CD4-positive, CD25-positive, alpha-beta regulatory T cell (primary cell): ENCODE data around the gene CYP4F2. TPM values are rescaled to one million over a fixed set of nuclear protein-coding genes. Genes with fewer than 3 reads are reported as not detected.
"Not testable (repeated sequence)": the region's sequence is repeated elsewhere in the genome, so short reads cannot be mapped to it uniquely, and the experiment has no call there.

Source experiments
- ATAC-seq, 2 donors: fragments of 150-1000 bp; cut with Tn5 transposase; one replicate each; pipeline ENCODE4 v1.10.0; 2021; ENCODE audit warnings: low read depth in 2 of 2, moderate number of reproducible peaks in 2 of 2, moderate library complexity in 1 of 2
- DNase-seq, 3 donors: peaks; one replicate each; pipeline versions ENCODE4 v3.0.0 to v3.0.0-alpha.2; 2012 to 2022; ENCODE audit warnings: mixed read lengths in 1 of 3
- H3K27ac ChIP-seq: one replicate; pipeline ENCODE4 v1.7.0; 2013; ENCODE audit warnings: mild to moderate bottlenecking, low read length; ENCODE audit not compliant: insufficient read depth, poor library complexity, severe bottlenecking
- H3K27me3 ChIP-seq: one replicate; pipeline ENCODE4 v1.7.0; 2013; ENCODE audit warnings: low read length; ENCODE audit not compliant: control insufficient read depth, insufficient read depth
- H3K36me3 ChIP-seq: one replicate; pipeline ENCODE4 v1.7.0; 2013; ENCODE audit warnings: mild to moderate bottlenecking, low read length, moderate library complexity; ENCODE audit not compliant: control insufficient read depth, insufficient read depth
- H3K4me1 ChIP-seq: 2 replicates; pipeline ENCODE4 v1.7.0; 2013; ENCODE audit warnings: mild to moderate bottlenecking, low read length; ENCODE audit not compliant: insufficient read depth, control insufficient read depth, poor library complexity, severe bottlenecking
- H3K4me3 ChIP-seq: one replicate; pipeline ENCODE4 v1.7.0; 2013; ENCODE audit warnings: low read depth, mild to moderate bottlenecking, low read length, moderate library complexity
- H3K9me3 ChIP-seq, 2 experiments: 1 replicate in 1 of 2; 2 replicates in 1 of 2; pipeline ENCODE4 v1.7.0; 2013; ENCODE audit warnings: low read length in 2 of 2, mild to moderate bottlenecking in 1 of 2, moderate library complexity in 1 of 2; ENCODE audit not compliant: control insufficient read depth in 2 of 2
- H3K27ac Mint-ChIP-seq, 3 donors: one replicate each; pipeline ENCODE4 v1.8.0; 2020 to 2022; ENCODE audit warnings: mild to moderate bottlenecking in 3 of 3, mixed read lengths in 3 of 3, moderate library complexity in 2 of 3
- H3K27me3 Mint-ChIP-seq: one replicate; pipeline ENCODE4 v1.8.0; 2022; ENCODE audit warnings: mild to moderate bottlenecking, mixed read lengths
- H3K36me3 Mint-ChIP-seq: one replicate; pipeline ENCODE4 v1.8.0; 2020; ENCODE audit warnings: mixed read lengths
- H3K4me1 Mint-ChIP-seq, 4 donors: one replicate each; pipeline ENCODE4 v1.8.0; 2020 to 2022; ENCODE audit warnings: mixed read lengths in 4 of 4, mild to moderate bottlenecking in 1 of 4
- H3K4me3 Mint-ChIP-seq, 4 donors: one replicate each; pipeline ENCODE4 v1.8.0; 2020 to 2022; ENCODE audit warnings: mild to moderate bottlenecking in 4 of 4, mixed read lengths in 4 of 4, moderate library complexity in 3 of 4
- H3K9me3 Mint-ChIP-seq, 7 donors: one replicate each; pipeline ENCODE4 v1.8.0; 2020 to 2022; ENCODE audit warnings: mixed read lengths in 7 of 7, mild to moderate bottlenecking in 3 of 7, moderate library complexity in 2 of 7
- polyA plus RNA-seq, 4 donors: library from polyadenylated mRNA; unstranded; fragments of 300-500 nt; fragmentation: Illumina TruSeq; gene quantifications; one replicate each; pipeline ENCODE4 v1.2.3, GENCODE V29; 2021
- total RNA-seq: library from RNA; stranded (reverse); gene quantifications from one replicate; pipeline ENCODE4 v1.2.3, GENCODE V29; 2022

CYP4F2 gene
- total and polyA plus RNA-seq, 5 donors from 2014 or later, result not detected

- peaks cover 10% of the 10 kb centered on the region for H3K4me1 ChIP-seq
- DNase-seq (no peak), ATAC-seq (no peak)
- H3K4me3 ChIP-seq, result peak overlapping the region; percentile 77
- Mint-ChIP-seq H3K36me3 (no peaks in the 10 kb centered on the region), H3K9me3 (peaks cover 0 to 2% (median 0%) of the 10 kb centered on the region in 7 donors), H3K27ac (peak overlapping the region in 2 of 3 donors; percentile 95 to 97), H3K27me3 (peaks cover 8% of the 10 kb centered on the region), H3K4me3 (peak overlapping the region; percentile 92 to 96 (median 94)), H3K4me1 (peaks cover 10 to 33% (median 21%) of the 10 kb centered on the region in 4 donors)
- no peaks in the 10 kb centered on the region for H3K36me3 ChIP-seq
- H3K9me3 ChIP-seq, result no peaks in the 10 kb centered on the region
- peak overlapping the region; percentile 95 for H3K27ac ChIP-seq
- no peaks in the 10 kb centered on the region for H3K27me3 ChIP-seq
Observed at GRCh38 chr19:15837221-15837731, 60.6 kb downstream of the CYP4F2 start.

GRCh38 chr19:15836330-15837220 is 61.3 kb downstream of the CYP4F2 start:
- Mint-ChIP-seq H3K4me1 (peaks cover 10 to 27% (median 19%) of the 10 kb centered on the region in 4 donors), H3K27me3 (peaks cover 8% of the 10 kb centered on the region), H3K9me3 (peaks cover 0 to 2% (median 0%) of the 10 kb centered on the region in 7 donors), H3K36me3 (no peaks in the 10 kb centered on the region), H3K4me3 (peak overlapping the region; percentile 92 to 98 (median 94)), H3K27ac (peak overlapping the region in 2 of 3 donors; percentile 99 to 100)
- Histone ChIP-seq H3K4me3 (peak overlapping the region; percentile 77), H3K4me1 (peaks cover 10% of the 10 kb centered on the region), H3K36me3 (no peaks in the 10 kb centered on the region), H3K9me3 (no peaks in the 10 kb centered on the region), H3K27ac (peak overlapping the region; percentile 95), H3K27me3 (no peaks in the 10 kb centered on the region)
- DNase-seq, result peak; percentile 93 to 98 (median 95)
- peak; percentile 93 to 95 for ATAC-seq

GRCh38 chr19:15835565-15836329 is 62.1 kb downstream of the CYP4F2 start:
- Histone ChIP-seq H3K27ac (peak overlapping the region; percentile 95), H3K4me1 (peaks cover 10% of the 10 kb centered on the region), H3K4me3 (peak overlapping the region; percentile 77)
- ATAC-seq, result peak; percentile 44 to 45
- not testable (repeated sequence) for H3K9me3 ChIP-seq, H3K36me3 ChIP-seq, H3K36me3 Mint-ChIP-seq, H3K27me3 ChIP-seq, H3K27me3 Mint-ChIP-seq, H3K9me3 Mint-ChIP-seq
- Mint-ChIP-seq H3K4me3 (peak overlapping the region; percentile 92 to 98 (median 94)), H3K27ac (peak overlapping the region in 2 of 3 donors; percentile 99 to 100), H3K4me1 (peaks cover 10 to 27% (median 19%) of the 10 kb centered on the region in 4 donors)
- peak; percentile 46 to 86 (median 76) for DNase-seq

- H3K9me3 Mint-ChIP-seq, H3K9me3 ChIP-seq, H3K27ac Mint-ChIP-seq, H3K27ac ChIP-seq, H3K36me3 Mint-ChIP-seq, ATAC-seq, H3K36me3 ChIP-seq, H3K4me3 Mint-ChIP-seq, DNase-seq, H3K27me3 Mint-ChIP-seq, H3K27me3 ChIP-seq, H3K4me3 ChIP-seq: not testable (repeated sequence)
- peaks cover 10 to 24% (median 17%) of the 10 kb centered on the region in 4 donors for H3K4me1 Mint-ChIP-seq
- peaks cover 10% of the 10 kb centered on the region for H3K4me1 ChIP-seq
Observed at GRCh38 chr19:15834232-15834631, 63.6 kb downstream of the CYP4F2 start.

- Mint-ChIP-seq H3K27me3 (peaks cover 12% of the 10 kb centered on the region), H3K4me3 (no peak overlapping the region), H3K9me3 (peaks cover 0 to 2% (median 0%) of the 10 kb centered on the region in 7 donors), H3K4me1 (peaks cover 3 to 8% (median 6%) of the 10 kb centered on the region in 4 donors), H3K36me3 (no peaks in the 10 kb centered on the region), H3K27ac (no peak overlapping the region)
- no peaks in the 10 kb centered on the region for H3K36me3 ChIP-seq
- ATAC-seq (no peak), DNase-seq (no peak)
- no peak overlapping the region for H3K27ac ChIP-seq
- H3K4me3 ChIP-seq, result no peak overlapping the region
- no peaks in the 10 kb centered on the region for H3K9me3 ChIP-seq
- H3K27me3 ChIP-seq, result no peaks in the 10 kb centered on the region
- peaks cover 5% of the 10 kb centered on the region for H3K4me1 ChIP-seq
Observed at GRCh38 chr19:15831626-15832025, 66.2 kb downstream of the CYP4F2 start.

GRCh38 chr19:15829786-15830185 is 68.1 kb downstream of the CYP4F2 start:
- no peak overlapping the region for H3K27ac ChIP-seq
- H3K4me1 ChIP-seq, result no peaks in the 10 kb centered on the region
- H3K27ac Mint-ChIP-seq, result peak overlapping the region in 1 of 3 donors; percentile 20

GRCh38 chr19:15829306-15829698 is 68.6 kb downstream of the CYP4F2 start:
- H3K4me3 Mint-ChIP-seq, result no peak overlapping the region
- no peak for ATAC-seq
- Histone ChIP-seq H3K4me3 (no peak overlapping the region), H3K9me3 (no peaks in the 10 kb centered on the region), H3K27ac (no peak overlapping the region), H3K4me1 (no peaks in the 10 kb centered on the region), H3K27me3 (no peaks in the 10 kb centered on the region), H3K36me3 (no peaks in the 10 kb centered on the region)
- H3K9me3 Mint-ChIP-seq, result no peaks in the 10 kb centered on the region
- DNase-seq, result no peak
- H3K36me3 Mint-ChIP-seq, result no peaks in the 10 kb centered on the region
- peaks cover 4% of the 10 kb centered on the region for H3K27me3 Mint-ChIP-seq
- peak overlapping the region in 1 of 3 donors; percentile 47 for H3K27ac Mint-ChIP-seq
- no peaks in the 10 kb centered on the region for H3K4me1 Mint-ChIP-seq

More at GRCh38 chr19:15829786-15830185, 68.1 kb downstream of the CYP4F2 start:
- H3K36me3 ChIP-seq, result no peaks in the 10 kb centered on the region
- H3K4me1 Mint-ChIP-seq, result no peaks in the 10 kb centered on the region
- no peaks in the 10 kb centered on the region for H3K36me3 Mint-ChIP-seq
- ATAC-seq (no peak), DNase-seq (no peak)
- H3K4me3 Mint-ChIP-seq, result no peak overlapping the region
- no peaks in the 10 kb centered on the region for H3K9me3 ChIP-seq
- peaks cover 4% of the 10 kb centered on the region for H3K27me3 Mint-ChIP-seq
- no peaks in the 10 kb centered on the region for H3K9me3 Mint-ChIP-seq
- H3K4me3 ChIP-seq, result no peak overlapping the region
- no peaks in the 10 kb centered on the region for H3K27me3 ChIP-seq
